Measurements from ENCODE around the gene GSG1L2. TPM values are rescaled to one million over a fixed set of nuclear protein-coding genes. Genes with fewer than 3 reads are reported as not detected.

Gene GSG1L2
- polyA plus RNA-seq, 1 donor from 2014 or later = not detected

- Mint-ChIP-seq H3K36me3 (no peaks in the 10 kb centered on the region), H3K27ac (no peak overlapping the region), H3K9me3 (peaks cover 0 to 4% (median 1%) of the 10 kb centered on the region in 3 donors), H3K4me1 (no peaks in the 10 kb centered on the region), H3K4me3 (no peak overlapping the region), H3K27me3 (peaks cover 1% of the 10 kb centered on the region)
Observed at GRCh38 chr17:9811537-9811936, 10.3 kb downstream of the GSG1L2 start.

DNA sequence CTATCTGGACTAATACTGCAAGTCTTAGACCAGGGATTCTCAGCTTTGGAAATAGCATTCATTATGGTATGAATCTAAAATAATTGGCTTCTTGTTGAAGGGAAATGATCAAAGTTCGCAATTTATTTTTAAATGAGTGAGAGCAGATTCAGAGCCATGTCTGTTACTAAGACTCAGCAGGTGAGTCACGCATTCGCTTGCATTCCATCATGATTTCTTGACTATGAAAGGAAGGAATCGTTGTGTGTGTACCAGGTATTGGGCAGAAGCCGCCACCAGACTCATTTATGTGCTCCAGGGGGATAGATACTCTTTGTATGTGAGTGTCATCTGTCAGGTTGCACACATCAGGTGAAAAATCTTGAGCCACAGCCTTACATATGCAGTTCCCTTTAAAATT lies 10.8 kb downstream of the GSG1L2 start:
- Mint-ChIP-seq H3K36me3 (no peaks in the 10 kb centered on the region), H3K4me3 (no peak overlapping the region), H3K27me3 (peaks cover 1% of the 10 kb centered on the region), H3K4me1 (no peaks in the 10 kb centered on the region), H3K27ac (no peak overlapping the region), H3K9me3 (peaks cover 0 to under 1% (median 0%) of the 10 kb centered on the region in 3 donors)

GRCh38 chr17:9810100-9810949 lies 11.6 kb downstream of the GSG1L2 start:
- H3K9me3 Mint-ChIP-seq = no peaks in the 10 kb centered on the region
- H3K4me1 Mint-ChIP-seq = no peaks in the 10 kb centered on the region
- peaks cover 1% of the 10 kb centered on the region for H3K27me3 Mint-ChIP-seq
- no peak overlapping the region for H3K27ac Mint-ChIP-seq
- no peaks in the 10 kb centered on the region for H3K36me3 Mint-ChIP-seq
- H3K4me3 Mint-ChIP-seq = no peak overlapping the region

DNA sequence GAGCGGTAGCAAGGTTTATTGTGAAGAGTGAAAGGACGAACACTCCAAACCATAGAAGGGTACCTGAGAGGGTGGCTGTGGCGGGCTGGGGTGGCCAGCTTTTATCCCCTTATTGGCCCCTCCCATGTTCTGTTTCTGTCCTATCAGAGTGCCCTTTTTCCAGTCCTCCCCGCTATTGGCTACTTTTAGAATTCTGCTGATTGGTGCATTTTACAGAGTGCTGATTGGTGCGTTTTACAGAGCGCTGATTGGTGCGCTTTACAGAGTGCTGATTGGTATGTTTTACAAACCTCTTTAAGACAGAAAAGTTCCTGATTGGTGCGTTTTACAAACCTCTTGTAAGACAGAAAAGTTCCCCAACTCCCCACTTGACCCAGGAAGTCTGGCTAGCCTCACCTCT lies 12.5 kb downstream of the GSG1L2 start:
- Mint-ChIP-seq H3K4me3 (no peak overlapping the region), H3K27ac (no peak overlapping the region), H3K36me3 (no peaks in the 10 kb centered on the region), H3K4me1 (no peaks in the 10 kb centered on the region), H3K9me3 (peaks cover 0 to 4% (median 0%) of the 10 kb centered on the region in 3 donors), H3K27me3 (peaks cover 1% of the 10 kb centered on the region)

- Mint-ChIP-seq H3K36me3 (no peaks in the 10 kb centered on the region), H3K4me3 (no peak overlapping the region), H3K9me3 (peaks cover 0 to 7% (median 4%) of the 10 kb centered on the region in 3 donors), H3K4me1 (no peaks in the 10 kb centered on the region), H3K27ac (no peak overlapping the region), H3K27me3 (no peaks in the 10 kb centered on the region)
Observed at GRCh38 chr17:9806699-9807098, 15.2 kb downstream of the GSG1L2 start.

DNA sequence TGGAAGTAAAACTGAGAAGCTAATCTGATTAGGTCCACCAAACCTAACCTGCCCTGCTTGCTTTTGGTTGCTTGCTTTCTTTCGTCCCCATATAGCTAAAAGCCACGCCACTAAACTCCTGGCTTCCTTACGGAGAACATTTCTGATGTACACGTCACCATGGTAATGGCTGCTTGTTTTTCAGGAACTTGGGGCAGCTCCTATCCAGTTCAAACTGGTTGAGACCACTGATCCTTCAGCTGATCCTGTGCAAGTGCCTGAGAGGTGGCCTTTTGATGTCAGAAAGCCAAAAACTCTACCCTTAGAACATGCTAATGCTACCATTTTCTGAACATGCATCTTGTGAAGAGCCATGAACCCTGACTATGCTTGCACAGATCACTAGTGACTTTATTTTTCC lies 16.1 kb downstream of the GSG1L2 start:
- no peaks in the 10 kb centered on the region for H3K27me3 Mint-ChIP-seq
- H3K9me3 Mint-ChIP-seq = peaks cover 0 to 7% (median 4%) of the 10 kb centered on the region in 3 donors
- no peaks in the 10 kb centered on the region for H3K4me1 Mint-ChIP-seq
- H3K27ac Mint-ChIP-seq = no peak overlapping the region
- H3K36me3 Mint-ChIP-seq = no peaks in the 10 kb centered on the region
- no peak overlapping the region for H3K4me3 Mint-ChIP-seq

GRCh38 chr17:9802697-9803096 lies 19.2 kb downstream of the GSG1L2 start:
- Mint-ChIP-seq H3K4me3 (no peak overlapping the region), H3K27me3 (no peaks in the 10 kb centered on the region), H3K9me3 (peaks cover 0 to 7% (median 4%) of the 10 kb centered on the region in 3 donors), H3K36me3 (no peaks in the 10 kb centered on the region), H3K27ac (no peak overlapping the region), H3K4me1 (no peaks in the 10 kb centered on the region)

GRCh38 chr17:9802294-9802693 lies 19.6 kb downstream of the GSG1L2 start:
- Mint-ChIP-seq H3K4me1 (no peaks in the 10 kb centered on the region), H3K36me3 (no peaks in the 10 kb centered on the region), H3K27me3 (no peaks in the 10 kb centered on the region), H3K27ac (no peak overlapping the region), H3K4me3 (no peak overlapping the region), H3K9me3 (peaks cover 0 to 7% (median 4%) of the 10 kb centered on the region in 3 donors)

DNA sequence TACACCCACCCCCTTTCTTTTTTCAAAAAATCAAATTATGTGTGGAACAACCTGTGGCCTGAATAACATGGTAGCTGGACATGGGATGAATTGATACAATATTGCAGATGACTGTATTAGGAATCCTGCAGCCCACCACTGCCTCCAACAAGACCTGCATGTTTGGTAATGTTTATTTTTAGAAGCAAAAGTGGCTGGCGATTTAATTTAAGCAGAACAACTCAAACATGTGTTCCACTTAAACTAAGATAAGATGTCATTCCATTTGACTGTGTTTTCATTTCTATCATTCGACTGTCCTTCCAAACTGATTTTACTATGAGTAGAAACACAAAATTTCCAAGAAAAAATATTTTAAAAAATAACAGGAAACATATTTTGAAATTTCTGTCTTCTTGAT lies 20.4 kb downstream of the GSG1L2 start:
- Mint-ChIP-seq H3K9me3 (peaks cover 0 to 7% (median 4%) of the 10 kb centered on the region in 3 donors), H3K27me3 (no peaks in the 10 kb centered on the region), H3K36me3 (no peaks in the 10 kb centered on the region), H3K27ac (no peak overlapping the region), H3K4me1 (no peaks in the 10 kb centered on the region), H3K4me3 (no peak overlapping the region)

- H3K4me1 Mint-ChIP-seq = no peaks in the 10 kb centered on the region
- no peaks in the 10 kb centered on the region for H3K36me3 Mint-ChIP-seq
- H3K27ac Mint-ChIP-seq = no peak overlapping the region
- no peak overlapping the region for H3K4me3 Mint-ChIP-seq
- H3K27me3 Mint-ChIP-seq = no peaks in the 10 kb centered on the region
- peaks cover 0 to 2% (median 0%) of the 10 kb centered on the region in 3 donors for H3K9me3 Mint-ChIP-seq
Observed at GRCh38 chr17:9798724-9799123, 23.2 kb downstream of the GSG1L2 start.

GRCh38 chr17:9798008-9798407 lies 23.9 kb downstream of the GSG1L2 start:
- Mint-ChIP-seq H3K27me3 (no peaks in the 10 kb centered on the region), H3K27ac (no peak overlapping the region), H3K4me1 (no peaks in the 10 kb centered on the region), H3K4me3 (no peak overlapping the region), H3K9me3 (peaks cover 0 to 2% (median 0%) of the 10 kb centered on the region in 3 donors), H3K36me3 (no peaks in the 10 kb centered on the region)

DNA sequence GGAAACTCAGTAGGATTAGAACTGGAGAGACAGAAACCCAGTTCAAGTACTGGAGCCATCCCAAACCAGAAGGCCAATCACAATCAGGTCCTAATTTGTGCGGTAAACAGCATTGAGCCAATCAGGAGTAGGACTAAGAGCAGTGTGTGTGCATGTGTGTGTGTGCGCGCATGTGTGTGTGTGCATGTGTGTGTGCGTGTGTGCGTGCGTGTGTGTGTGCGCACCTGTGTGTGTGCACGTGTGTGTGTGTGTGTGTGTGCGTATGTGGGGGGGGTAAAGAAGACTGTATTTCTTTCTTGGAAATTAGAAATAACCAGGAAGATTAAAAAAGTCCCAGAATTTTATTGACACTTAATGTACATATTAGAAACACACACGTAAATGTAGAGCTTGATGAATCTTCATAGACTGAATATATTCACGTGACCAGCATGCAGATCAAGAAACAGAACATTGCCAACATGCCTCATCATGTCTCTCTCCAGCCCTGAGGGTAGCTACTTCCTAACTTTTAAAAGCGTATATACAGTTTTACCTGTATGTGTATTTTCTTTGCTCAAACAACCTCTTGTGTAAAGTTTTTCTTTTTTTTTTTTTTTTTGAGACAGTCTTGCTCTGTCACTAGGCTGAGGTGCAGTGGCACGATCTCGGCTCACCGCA lies 29.6 kb downstream of the GSG1L2 start:
- Mint-ChIP-seq H3K27me3 (peaks cover 4% of the 10 kb centered on the region), H3K36me3 (no peaks in the 10 kb centered on the region), H3K4me1 (no peaks in the 10 kb centered on the region), H3K9me3 (no peaks in the 10 kb centered on the region), H3K27ac (no peak overlapping the region), H3K4me3 (no peak overlapping the region)

GRCh38 chr17:9790889-9791876 lies 30.7 kb downstream of the GSG1L2 start, which contains the start of gene DHRS7C:
Gene DHRS7C (minus strand): TSS chr17:9791592. CDS start chr17:9791284, 308 bp downstream.
- Mint-ChIP-seq H3K4me1 (no peaks in the 10 kb centered on the region), H3K27me3 (peaks cover 4% of the 10 kb centered on the region), H3K4me3 (no peak within 1 kb of the TSS), H3K36me3 (no peaks in the 10 kb centered on the region), H3K9me3 (no peaks in the 10 kb centered on the region), H3K27ac (no peak within 1 kb of the TSS)

DNA sequence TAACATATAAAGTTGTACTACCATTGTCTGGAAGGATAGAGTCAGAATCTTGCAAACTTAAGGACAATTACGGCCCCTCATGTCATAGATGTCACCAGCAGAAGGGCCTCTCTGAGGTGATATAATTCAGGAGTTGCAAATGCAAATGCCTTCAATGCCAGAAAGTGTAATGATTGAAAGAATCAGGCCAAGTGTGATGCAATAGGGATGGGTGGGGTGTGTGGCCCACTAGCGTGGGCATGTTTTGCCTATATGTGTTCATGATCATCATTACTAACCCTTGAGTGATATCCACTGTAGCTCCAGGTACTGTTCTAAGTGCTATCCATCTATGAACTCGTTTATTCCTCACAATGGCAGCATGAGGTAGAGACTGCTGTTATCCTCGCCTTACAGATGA lies 31.6 kb downstream of the GSG1L2 start:
- no peaks in the 10 kb centered on the region for H3K4me1 Mint-ChIP-seq
- H3K36me3 Mint-ChIP-seq = no peaks in the 10 kb centered on the region
- H3K27me3 Mint-ChIP-seq = peaks cover 4% of the 10 kb centered on the region
- no peaks in the 10 kb centered on the region for H3K9me3 Mint-ChIP-seq
- no peak overlapping the region for H3K4me3 Mint-ChIP-seq
- H3K27ac Mint-ChIP-seq = no peak overlapping the region

DNA sequence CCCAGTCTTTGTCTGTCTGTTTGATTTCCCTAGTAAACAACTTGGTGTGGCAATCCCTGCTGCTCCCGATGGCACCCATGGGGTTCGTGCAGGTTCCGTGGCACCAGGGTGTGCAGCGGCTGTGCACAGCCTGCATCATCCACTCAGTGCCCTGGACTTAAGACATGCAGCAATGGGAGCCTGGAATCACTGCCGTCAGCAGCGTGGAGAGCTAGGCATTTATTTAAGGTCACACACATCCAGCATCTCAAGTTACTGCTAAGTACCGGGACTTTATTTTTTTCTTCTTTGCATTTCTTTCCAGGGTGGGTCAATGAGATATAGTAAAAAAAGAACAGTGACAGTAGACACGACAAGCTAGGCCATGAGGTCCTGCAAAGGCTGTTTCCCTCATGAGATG lies 33.3 kb downstream of the GSG1L2 start:
- Mint-ChIP-seq H3K4me3 (no peak overlapping the region), H3K27me3 (peaks cover 4% of the 10 kb centered on the region), H3K9me3 (no peaks in the 10 kb centered on the region), H3K4me1 (no peaks in the 10 kb centered on the region), H3K27ac (no peak overlapping the region), H3K36me3 (no peaks in the 10 kb centered on the region)
